Measurements from ENCODE around the gene CANX. TPM values are rescaled to one million over a fixed set of nuclear protein-coding genes. Genes with fewer than 3 reads are reported as not detected.
"Not testable (repeated sequence)": the region's sequence is repeated elsewhere in the genome, so short reads cannot be mapped to it uniquely, and the experiment has no call there.

Gene CANX
- total RNA-seq, 2 experiments from 2014 or later: 164 to 451 TPM

DNA sequence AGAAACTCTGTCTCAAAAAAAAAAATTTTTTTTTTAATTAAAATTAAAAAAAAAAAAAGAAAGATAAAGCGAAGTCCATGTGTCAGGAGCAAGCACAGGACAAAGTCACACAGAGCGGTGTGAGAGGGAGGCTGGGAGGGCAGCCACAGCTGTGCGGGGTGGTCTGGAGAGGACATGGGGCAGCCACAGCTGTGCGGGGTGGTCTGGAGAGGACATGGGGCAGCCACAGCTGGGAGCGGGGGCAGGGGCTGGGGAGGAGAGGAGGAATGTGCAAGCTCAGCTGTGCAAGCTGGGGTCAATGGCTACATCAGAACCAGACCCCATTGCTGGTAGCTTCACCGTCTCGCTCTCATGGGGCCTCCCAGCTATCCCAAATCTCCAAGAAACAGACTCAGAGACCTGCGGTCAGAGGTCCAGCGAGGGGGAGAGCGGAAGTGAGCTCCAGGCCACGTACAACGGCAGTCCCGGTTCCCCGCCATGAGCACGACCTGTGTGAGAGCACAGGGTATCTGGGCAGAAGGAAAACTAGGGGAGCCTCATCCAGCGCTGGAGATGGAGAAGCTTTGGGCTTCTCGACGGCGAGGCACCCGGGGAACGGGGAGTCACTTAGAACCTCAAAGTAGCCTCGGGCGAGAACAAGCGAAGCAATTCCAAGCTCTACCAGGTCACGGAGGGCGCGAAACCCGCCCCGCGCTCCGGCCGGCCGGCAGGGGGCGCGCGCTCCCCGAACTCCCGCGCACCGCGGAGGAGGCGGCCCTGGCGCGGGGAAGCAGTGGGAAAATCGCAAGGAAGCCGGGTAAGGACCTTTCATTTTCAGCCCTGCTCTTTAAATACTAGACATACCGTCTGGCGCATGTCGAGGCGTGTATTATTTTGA lies 41.2 kb upstream of the CANX start:
- H3K4me3 ChIP-seq (ENCODE audit: low read depth, low read length, poor library complexity, severe bottlenecking); H2AFZ ChIP-seq (ENCODE audit: low read length); DNase-seq (ENCODE audit: low spot score); H3K36me3 ChIP-seq (ENCODE audit: insufficient read depth, low read length); H3K4me2 ChIP-seq (ENCODE audit: low read length); H4K20me1 ChIP-seq (ENCODE audit: insufficient read depth, low read length); POLR2A ChIA-PET; H3K9me2 ChIP-seq (ENCODE audit: insufficient read depth, low read length); CTCF ChIA-PET (ENCODE audit: unreplicated experiment); BruUV-seq (replicated peaks); intact Hi-C loops (cut with micrococcal nuclease; ENCODE audit: unreplicated experiment); H3K27ac ChIP-seq (ENCODE audit: low read depth, low read length, poor library complexity, severe bottlenecking); H3K9me3 ChIP-seq (ENCODE audit: low read length); H3K79me2 ChIP-seq (ENCODE audit: insufficient read depth, low read depth, low read length); H3K4me1 ChIP-seq (ENCODE audit: insufficient read depth, low read length, poor library complexity, severe bottlenecking): not testable (repeated sequence)

DNA sequence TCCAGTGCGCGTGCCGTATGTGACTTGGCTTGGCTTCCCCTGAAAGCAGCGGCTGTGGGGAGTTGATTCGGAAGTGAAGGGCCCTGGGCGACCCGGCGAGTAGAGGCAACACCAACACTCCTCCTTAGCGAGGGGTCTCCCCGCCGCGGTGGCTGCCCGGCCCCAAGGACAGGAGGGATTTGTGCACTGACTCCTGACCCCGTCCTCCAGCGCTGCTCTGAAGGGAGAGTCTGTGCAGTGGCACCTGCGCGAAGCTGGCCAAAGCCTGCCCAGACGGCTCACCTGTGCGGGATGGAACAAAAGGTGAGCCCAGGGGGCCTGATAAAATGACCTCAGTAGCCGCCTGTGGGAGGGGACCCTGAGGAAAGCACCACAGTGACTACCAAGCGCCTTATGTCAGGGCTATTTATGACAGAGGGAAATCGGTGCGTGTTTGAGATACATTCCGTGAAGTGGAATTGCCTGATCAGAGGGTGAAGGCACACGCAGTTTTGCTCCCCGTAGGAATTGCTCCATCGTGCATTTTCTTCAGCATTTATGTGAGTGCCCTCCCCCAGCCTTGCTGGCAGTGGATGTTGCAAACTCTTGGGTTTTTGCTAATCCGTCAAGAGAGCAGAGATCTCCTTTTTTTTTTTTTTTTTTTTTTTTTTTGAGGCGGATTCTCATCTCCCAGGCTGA lies 40.4 kb upstream of the CANX start:
- H4K20me1 ChIP-seq (ENCODE audit: insufficient read depth, low read length); intact Hi-C loops (cut with micrococcal nuclease; ENCODE audit: unreplicated experiment); H3K79me2 ChIP-seq (ENCODE audit: insufficient read depth, low read depth, low read length); H3K27ac ChIP-seq (ENCODE audit: low read depth, low read length, poor library complexity, severe bottlenecking); H3K9me3 ChIP-seq (ENCODE audit: low read length); H3K36me3 ChIP-seq (ENCODE audit: insufficient read depth, low read length); POLR2A ChIA-PET; CTCF ChIA-PET (ENCODE audit: unreplicated experiment); H3K9me2 ChIP-seq (ENCODE audit: insufficient read depth, low read length); H3K4me1 ChIP-seq (ENCODE audit: insufficient read depth, low read length, poor library complexity, severe bottlenecking): not testable (repeated sequence)
- BruUV-seq (replicated peaks): TSS peak; percentile 90
- Histone ChIP-seq H2AFZ (ENCODE audit: low read length) (peak overlapping the region; percentile 75; the same call in 1 of the 2 replicates), H3K4me2 (ENCODE audit: low read length) (peak overlapping the region; percentile 47), H3K4me3 (ENCODE audit: low read depth, low read length, poor library complexity, severe bottlenecking) (peak overlapping the region; percentile 56)
- peak; percentile 24 for DNase-seq (ENCODE audit: low spot score)

DNA sequence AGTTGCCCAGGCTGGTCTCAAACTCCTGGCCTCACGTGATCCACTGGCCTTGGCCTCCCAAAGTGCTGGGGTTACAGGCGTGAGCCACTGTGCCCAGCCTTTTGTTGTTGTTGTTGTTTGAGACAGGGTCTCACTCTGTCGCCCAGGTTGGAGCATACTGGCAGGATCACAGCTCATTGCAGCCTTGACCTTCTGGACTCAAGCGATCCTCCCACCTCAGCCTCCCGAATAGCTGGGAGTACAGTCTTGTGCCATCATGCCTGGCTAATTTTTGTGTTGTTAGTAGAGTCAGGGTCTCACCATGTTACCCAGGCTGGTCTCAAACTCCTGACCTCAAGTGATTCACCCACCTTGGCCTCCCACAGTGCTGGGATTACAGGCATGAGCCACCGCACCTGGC lies 37.1 kb upstream of the CANX start:
- not testable (repeated sequence) for H3K4me2 ChIP-seq (ENCODE audit: low read length); H3K4me3 ChIP-seq (ENCODE audit: low read depth, low read length, poor library complexity, severe bottlenecking)

DNA sequence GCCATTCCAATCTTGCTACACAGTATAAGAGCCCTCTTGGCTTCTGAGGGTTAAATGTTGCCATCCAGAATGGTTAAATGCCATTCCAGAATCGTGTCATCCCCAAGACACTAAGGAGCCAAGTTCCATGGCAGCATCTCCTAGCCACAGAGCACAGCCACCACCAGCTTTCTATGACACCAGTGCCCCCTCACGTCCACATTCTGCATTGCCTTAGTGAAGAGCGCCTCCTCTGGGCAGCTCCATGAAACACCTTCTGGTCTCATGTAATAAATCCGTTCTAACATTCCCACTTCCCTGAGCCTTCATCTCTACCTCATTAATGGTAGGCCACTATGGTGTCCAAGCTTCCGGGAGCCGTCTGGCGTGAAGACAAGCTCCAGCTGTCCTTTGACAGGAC lies 30.4 kb upstream of the CANX start:
- DNase-seq (ENCODE audit: low spot score): peak; percentile 59

More for the DNA sequence above, 37.1 kb upstream of the CANX start:
- BruUV-seq (replicated peaks); H3K36me3 ChIP-seq (ENCODE audit: insufficient read depth, low read length); H3K79me2 ChIP-seq (ENCODE audit: insufficient read depth, low read depth, low read length); H2AFZ ChIP-seq (ENCODE audit: low read length); H3K9me3 ChIP-seq (ENCODE audit: low read length); H3K9me2 ChIP-seq (ENCODE audit: insufficient read depth, low read length); POLR2A ChIA-PET; H4K20me1 ChIP-seq (ENCODE audit: insufficient read depth, low read length); CTCF ChIA-PET (ENCODE audit: unreplicated experiment); H3K27ac ChIP-seq (ENCODE audit: low read depth, low read length, poor library complexity, severe bottlenecking); intact Hi-C loops (cut with micrococcal nuclease; ENCODE audit: unreplicated experiment); DNase-seq (ENCODE audit: low spot score); H3K4me1 ChIP-seq (ENCODE audit: insufficient read depth, low read length, poor library complexity, severe bottlenecking): not testable (repeated sequence)

More for the DNA sequence above, 30.4 kb upstream of the CANX start:
- no TSS peak for BruUV-seq (replicated peaks)
- Histone ChIP-seq H3K4me2 (ENCODE audit: low read length) (no peak overlapping the region), H3K4me1 (ENCODE audit: insufficient read depth, low read length, poor library complexity, severe bottlenecking) (no peaks in the 10 kb centered on the region), H4K20me1 (ENCODE audit: insufficient read depth, low read length) (no peaks in the 10 kb centered on the region), H2AFZ (ENCODE audit: low read length) (no peak overlapping the region), H3K79me2 (ENCODE audit: insufficient read depth, low read depth, low read length) (no peaks in the 10 kb centered on the region), H3K9me3 (ENCODE audit: low read length) (no peaks in the 10 kb centered on the region), H3K4me3 (ENCODE audit: low read depth, low read length, poor library complexity, severe bottlenecking) (no peak overlapping the region), H3K27ac (ENCODE audit: low read depth, low read length, poor library complexity, severe bottlenecking) (no peak overlapping the region), H3K9me2 (ENCODE audit: insufficient read depth, low read length) (no peaks in the 10 kb centered on the region), H3K36me3 (ENCODE audit: insufficient read depth, low read length) (no peaks in the 10 kb centered on the region; the same call in 1 of the 2 replicates)
- intact Hi-C loops (cut with micrococcal nuclease; ENCODE audit: unreplicated experiment): no loop called here
- POLR2A ChIA-PET: interaction anchor here (0.9 kb wide), 1 partner anchor 8 kb away, joined by 3 read pairs; no protein-coding TSS in a partner anchor
- TF ChIP-seq, protein P1, sequence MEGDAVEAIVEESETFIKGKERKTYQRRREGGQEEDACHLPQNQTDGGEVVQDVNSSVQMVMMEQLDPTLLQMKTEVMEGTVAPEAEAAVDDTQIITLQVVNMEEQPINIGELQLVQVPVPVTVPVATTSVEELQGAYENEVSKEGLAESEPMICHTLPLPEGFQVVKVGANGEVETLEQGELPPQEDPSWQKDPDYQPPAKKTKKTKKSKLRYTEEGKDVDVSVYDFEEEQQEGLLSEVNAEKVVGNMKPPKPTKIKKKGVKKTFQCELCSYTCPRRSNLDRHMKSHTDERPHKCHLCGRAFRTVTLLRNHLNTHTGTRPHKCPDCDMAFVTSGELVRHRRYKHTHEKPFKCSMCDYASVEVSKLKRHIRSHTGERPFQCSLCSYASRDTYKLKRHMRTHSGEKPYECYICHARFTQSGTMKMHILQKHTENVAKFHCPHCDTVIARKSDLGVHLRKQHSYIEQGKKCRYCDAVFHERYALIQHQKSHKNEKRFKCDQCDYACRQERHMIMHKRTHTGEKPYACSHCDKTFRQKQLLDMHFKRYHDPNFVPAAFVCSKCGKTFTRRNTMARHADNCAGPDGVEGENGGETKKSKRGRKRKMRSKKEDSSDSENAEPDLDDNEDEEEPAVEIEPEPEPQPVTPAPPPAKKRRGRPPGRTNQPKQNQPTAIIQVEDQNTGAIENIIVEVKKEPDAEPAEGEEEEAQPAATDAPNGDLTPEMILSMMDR (conservative IDR thresholded peaks at IDR 0.05; ENCODE audit: low read length): peak; percentile 96
- TF ChIP-seq EZH2phosphoT487 (IDR thresholded peaks at IDR 0.05; ENCODE audit: borderline replicate concordance, low read depth, low read length): no peak
- CTCF ChIA-PET (ENCODE audit: unreplicated experiment): no interaction called here
